ENCODE measurements around the gene NECAB2. TPM values are rescaled to one million over a fixed set of nuclear protein-coding genes. Genes with fewer than 3 reads are reported as not detected.

The NECAB2 gene
- total and polyA plus RNA-seq, 3 experiments from 2014 or later = not detected

DNA sequence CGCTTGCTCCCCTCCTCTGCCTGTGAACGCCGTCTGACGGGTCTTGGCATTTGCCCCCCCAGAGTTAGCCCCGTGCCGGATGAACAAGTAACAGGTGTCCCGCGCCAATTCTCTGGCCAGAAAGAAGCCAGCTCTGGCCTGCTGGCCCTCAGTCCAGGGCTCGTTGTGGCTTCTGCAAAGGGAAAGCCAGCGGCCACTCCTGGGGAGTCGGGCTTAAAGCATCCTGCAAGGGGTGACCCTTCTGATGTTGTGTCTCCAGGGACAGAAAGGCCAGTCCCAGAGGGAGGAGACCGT lies 33.4 kb upstream of the NECAB2 start:
- CTCF ChIA-PET = no interaction called here
- Histone ChIP-seq H3K27me3 (ENCODE audit: insufficient read depth, low read length, poor library complexity, severe bottlenecking) (no peaks in the 10 kb centered on the region), H3K4me1 (ENCODE audit: insufficient read depth, low read length) (no peaks in the 10 kb centered on the region), H3K27ac (ENCODE audit: low read depth, low read length) (no peak overlapping the region), H3K36me3 (ENCODE audit: insufficient read depth, low read length) (no peaks in the 10 kb centered on the region), H3K9me3 (ENCODE audit: low read length) (no peaks in the 10 kb centered on the region), H3K4me3 (ENCODE audit: low read length) (no peak overlapping the region)
- H3K27ac Mint-ChIP-seq = no peak overlapping the region
- H3K27me3 Mint-ChIP-seq = peaks cover 4 to 10% of the 10 kb centered on the region in 2 donors
- peaks cover 0 to 2% (median 0%) of the 10 kb centered on the region in 3 donors for H3K36me3 Mint-ChIP-seq
- peaks cover 0 to 3% (median 0%) of the 10 kb centered on the region in 3 donors for H3K4me1 Mint-ChIP-seq
- H3K9me3 Mint-ChIP-seq = no peaks in the 10 kb centered on the region
- POLR2A ChIA-PET = no interaction called here
- H3K4me3 Mint-ChIP-seq = no peak overlapping the region
- no peak for DNase-seq

DNA sequence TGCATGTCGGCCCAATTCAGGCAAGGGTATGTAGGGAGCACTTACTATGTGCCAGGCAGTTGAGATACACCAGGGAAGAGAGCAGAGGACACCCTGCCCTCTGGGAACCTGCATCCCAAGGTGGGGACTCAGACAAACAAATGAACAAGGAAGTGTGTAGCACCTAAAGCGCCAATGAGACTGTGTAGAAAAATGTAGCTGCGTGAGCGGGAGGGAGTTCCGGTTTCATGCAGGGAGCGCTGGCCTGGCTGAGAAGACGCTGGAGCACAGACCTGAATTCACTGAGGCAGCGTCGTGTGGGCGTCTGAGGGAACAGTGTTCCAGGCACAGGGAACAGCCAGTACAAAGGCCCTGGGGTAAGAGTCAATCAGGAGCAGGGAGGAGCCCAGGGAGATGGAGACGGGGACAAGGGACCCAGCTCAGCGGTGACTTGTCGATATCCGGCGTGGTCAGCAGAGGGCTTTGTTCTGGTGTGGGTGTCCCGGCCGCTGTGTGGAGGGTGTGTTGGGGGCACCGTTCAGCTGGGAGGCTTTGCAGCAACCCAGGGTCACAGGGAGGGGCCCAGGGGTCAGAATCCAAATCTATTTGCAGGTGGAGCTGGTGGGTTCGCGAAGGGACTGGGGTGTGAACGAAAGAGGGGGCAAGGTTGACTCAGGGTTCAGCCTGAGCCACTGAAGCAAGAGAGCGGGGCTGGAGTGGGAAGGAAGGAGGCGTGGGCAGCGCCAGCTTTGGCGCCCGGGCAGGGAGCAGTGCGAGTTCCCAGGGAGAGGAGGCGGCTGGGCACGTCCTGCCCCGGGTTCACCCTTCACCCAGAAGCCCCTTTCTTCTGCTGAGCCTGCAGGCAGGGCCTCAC lies 32.8 kb upstream of the NECAB2 start:
- Mint-ChIP-seq H3K27me3 (peaks cover 4 to 7% of the 10 kb centered on the region in 2 donors), H3K4me1 (peaks cover 0 to 3% (median 0%) of the 10 kb centered on the region in 3 donors), H3K4me3 (no peak overlapping the region), H3K27ac (no peak overlapping the region), H3K36me3 (peaks cover 0 to 2% (median 0%) of the 10 kb centered on the region in 3 donors), H3K9me3 (no peaks in the 10 kb centered on the region)
- H3K9me3 ChIP-seq (ENCODE audit: low read length) = no peaks in the 10 kb centered on the region
- ChIA-PET CTCF (interaction anchor here (1.2 kb wide), 1 partner anchor 12 kb away, joined by 3 read pairs; no protein-coding TSS in a partner anchor), POLR2A (no interaction called here)
- H3K4me1 ChIP-seq (ENCODE audit: insufficient read depth, low read length) = no peaks in the 10 kb centered on the region
- no peaks in the 10 kb centered on the region for H3K36me3 ChIP-seq (ENCODE audit: insufficient read depth, low read length)
- no peaks in the 10 kb centered on the region for H3K27me3 ChIP-seq (ENCODE audit: insufficient read depth, low read length, poor library complexity, severe bottlenecking)
- H3K27ac ChIP-seq (ENCODE audit: low read depth, low read length) = no peak overlapping the region
- no peak overlapping the region for H3K4me3 ChIP-seq (ENCODE audit: low read length)
- no peak for DNase-seq

DNA sequence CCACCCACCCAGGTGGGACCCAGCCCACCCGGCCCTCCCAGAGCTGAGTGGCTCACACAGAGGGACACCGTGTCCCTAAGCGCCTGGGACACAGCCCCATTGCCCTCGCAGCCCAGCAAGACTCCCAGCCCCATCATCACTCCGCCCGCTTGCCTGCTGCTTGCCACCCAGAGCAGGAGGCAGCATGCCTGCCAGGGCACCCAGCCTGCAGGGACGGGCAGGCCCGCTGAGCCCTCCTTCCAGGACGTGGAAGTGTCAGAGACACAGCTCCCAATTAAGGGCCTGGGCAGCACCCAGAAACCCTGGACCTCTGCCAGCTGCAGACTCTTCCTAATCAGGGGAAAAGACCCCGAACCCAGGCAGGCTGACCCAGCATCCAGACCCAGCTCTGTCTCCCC lies 32.2 kb upstream of the NECAB2 start:
- ChIA-PET CTCF (interaction anchor here (1.2 kb wide), 1 partner anchor 11 kb away, joined by 3 read pairs; no protein-coding TSS in a partner anchor), POLR2A (no interaction called here)
- Histone ChIP-seq H3K36me3 (ENCODE audit: insufficient read depth, low read length) (no peaks in the 10 kb centered on the region), H3K4me1 (ENCODE audit: insufficient read depth, low read length) (no peaks in the 10 kb centered on the region), H3K9me3 (ENCODE audit: low read length) (no peaks in the 10 kb centered on the region), H3K27ac (ENCODE audit: low read depth, low read length) (no peak overlapping the region), H3K27me3 (ENCODE audit: insufficient read depth, low read length, poor library complexity, severe bottlenecking) (no peaks in the 10 kb centered on the region), H3K4me3 (ENCODE audit: low read length) (no peak overlapping the region)
- Mint-ChIP-seq H3K27me3 (peaks cover 4 to 7% of the 10 kb centered on the region in 2 donors), H3K9me3 (peaks cover 0 to 2% (median 0%) of the 10 kb centered on the region in 5 donors), H3K36me3 (peaks cover 0 to 2% (median 0%) of the 10 kb centered on the region in 3 donors), H3K27ac (no peak overlapping the region), H3K4me1 (peaks cover 0 to 3% (median 0%) of the 10 kb centered on the region in 3 donors), H3K4me3 (no peak overlapping the region)
- DNase-seq = no peak

DNA sequence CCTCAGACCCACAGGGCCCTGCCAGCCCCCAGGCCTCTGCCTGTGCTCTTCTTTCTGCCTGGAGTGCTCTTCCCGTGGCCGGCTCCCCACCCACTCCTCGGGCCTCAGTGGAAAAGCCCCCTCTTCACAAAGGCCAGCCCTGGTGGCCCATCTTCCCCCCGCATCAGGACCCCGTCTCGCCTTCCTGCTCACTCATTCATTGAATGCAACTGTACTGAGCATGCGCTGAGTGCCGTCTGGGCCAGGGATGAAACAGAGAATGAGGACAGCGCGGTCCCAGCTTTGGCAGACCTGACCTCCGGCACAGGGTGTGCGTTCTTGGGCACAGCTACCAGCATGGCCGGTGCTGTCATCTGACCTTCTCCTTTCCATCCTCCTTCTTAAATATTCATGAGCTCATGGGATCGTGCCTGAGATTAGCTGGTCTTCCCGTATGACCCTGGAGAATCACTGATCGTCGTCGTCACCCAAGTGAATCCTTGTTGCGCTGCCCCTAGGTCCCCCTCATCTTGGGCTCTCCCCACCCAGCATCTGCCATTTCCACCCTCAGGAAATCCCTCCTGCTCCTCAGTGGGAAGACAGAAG lies 31.4 kb upstream of the NECAB2 start:
- Histone ChIP-seq H3K4me3 (ENCODE audit: low read length) (no peak overlapping the region), H3K36me3 (ENCODE audit: insufficient read depth, low read length) (no peaks in the 10 kb centered on the region), H3K27me3 (ENCODE audit: insufficient read depth, low read length, poor library complexity, severe bottlenecking) (no peaks in the 10 kb centered on the region), H3K9me3 (ENCODE audit: low read length) (no peaks in the 10 kb centered on the region), H3K4me1 (ENCODE audit: insufficient read depth, low read length) (no peaks in the 10 kb centered on the region), H3K27ac (ENCODE audit: low read depth, low read length) (no peak overlapping the region)
- Mint-ChIP-seq H3K27me3 (peaks cover 4 to 7% of the 10 kb centered on the region in 2 donors), H3K9me3 (peaks cover 0 to 2% (median 0%) of the 10 kb centered on the region in 5 donors), H3K4me1 (peaks cover 0 to 3% (median 0%) of the 10 kb centered on the region in 3 donors), H3K27ac (no peak overlapping the region), H3K36me3 (peaks cover 0 to 2% (median 0%) of the 10 kb centered on the region in 3 donors), H3K4me3 (no peak overlapping the region)
- CTCF ChIA-PET = interaction anchor here (1.3 kb wide), 1 partner anchor 10 kb away, joined by 5 read pairs; no protein-coding TSS in a partner anchor
- POLR2A ChIA-PET = no interaction called here
- DNase-seq = no peak

DNA sequence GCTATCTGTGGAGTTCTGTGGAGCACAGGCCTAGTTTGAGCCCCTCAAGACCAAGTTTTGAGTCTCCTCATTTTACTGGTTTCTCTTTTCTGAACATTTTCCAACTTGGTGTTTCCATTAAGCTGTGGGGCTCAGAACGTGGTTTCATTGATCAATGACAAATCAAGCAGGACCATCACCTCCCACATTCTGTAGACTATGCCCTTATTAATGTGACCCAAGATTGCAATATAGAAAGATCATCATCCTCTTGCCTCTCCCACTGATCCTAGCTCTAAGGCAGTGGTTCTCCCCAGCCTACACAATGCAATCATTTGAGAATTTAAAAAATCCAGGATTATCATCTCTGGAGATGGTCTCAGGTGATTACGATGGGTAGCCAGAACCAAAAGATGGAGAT lies 30.8 kb upstream of the NECAB2 start:
- CTCF ChIA-PET = interaction anchor here (0.8 to 1.3 kb wide), 2 partner anchors 11 to 19 kb away, joined by 4 to 5 read pairs; no protein-coding TSS in a partner anchor
- peaks cover 0 to 2% (median 0%) of the 10 kb centered on the region in 5 donors for H3K9me3 Mint-ChIP-seq

DNA sequence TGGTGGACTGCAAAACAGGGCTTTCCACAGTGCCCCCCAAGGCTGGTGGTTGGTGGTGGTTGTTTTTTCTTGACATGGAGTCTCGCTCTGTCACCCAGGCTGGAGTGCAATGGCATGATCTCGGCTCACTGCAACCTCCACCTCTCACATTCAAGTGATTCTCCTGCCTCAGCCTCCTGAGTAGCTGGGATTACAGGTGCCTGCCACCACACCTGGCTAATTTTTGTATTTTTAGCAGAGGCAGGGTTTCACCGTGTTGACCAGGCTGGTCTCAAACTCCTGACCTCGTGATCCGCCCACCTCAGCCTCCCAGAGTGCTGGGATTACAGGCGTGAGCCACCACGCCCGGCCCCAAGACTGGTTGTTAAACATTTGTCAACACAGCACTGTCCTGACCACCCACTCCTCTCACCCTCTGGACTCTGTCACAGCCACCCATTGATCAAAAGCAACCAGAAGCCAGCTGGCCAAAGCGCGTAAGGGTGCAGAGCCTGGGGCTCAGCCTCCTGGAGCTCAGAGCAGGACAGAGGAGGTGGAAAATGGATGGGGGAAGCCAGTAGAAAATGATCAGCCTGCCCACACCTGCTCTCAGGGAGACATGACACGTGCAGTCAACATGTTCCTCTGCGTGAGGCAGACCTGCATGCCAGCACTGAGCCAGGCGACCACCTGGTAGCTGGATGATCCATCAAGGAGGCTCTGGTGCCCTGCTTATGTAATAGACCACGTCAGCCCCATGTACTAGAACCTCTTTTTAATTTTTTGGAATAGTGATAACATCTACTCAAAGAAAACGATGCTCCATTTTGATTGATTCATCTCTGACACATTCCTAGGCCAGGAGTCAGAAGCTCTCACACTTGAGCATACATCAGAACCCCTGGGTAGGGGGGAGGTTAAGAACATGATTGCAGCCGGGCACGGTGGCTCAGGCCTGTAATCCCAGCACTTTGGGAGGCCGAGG lies 29.8 kb upstream of the NECAB2 start:
- no peaks in the 10 kb centered on the region for H3K4me1 ChIP-seq (ENCODE audit: insufficient read depth, low read length)
- Mint-ChIP-seq H3K27ac (no peak overlapping the region), H3K9me3 (peaks cover 0 to 2% (median 0%) of the 10 kb centered on the region in 5 donors), H3K4me1 (peaks cover 0 to 3% (median 0%) of the 10 kb centered on the region in 3 donors), H3K36me3 (peaks cover 0 to 2% (median 0%) of the 10 kb centered on the region in 3 donors), H3K4me3 (no peak overlapping the region), H3K27me3 (peaks cover 4 to 7% of the 10 kb centered on the region in 2 donors)
- ChIA-PET CTCF (interaction anchor here (0.8 to 1.3 kb wide), 2 partner anchors 11 to 18 kb away, joined by 4 to 5 read pairs; no protein-coding TSS in a partner anchor), POLR2A (no interaction called here)
- H3K4me3 ChIP-seq (ENCODE audit: low read length) = no peak overlapping the region
- no peak overlapping the region for H3K27ac ChIP-seq (ENCODE audit: low read depth, low read length)
- H3K27me3 ChIP-seq (ENCODE audit: insufficient read depth, low read length, poor library complexity, severe bottlenecking) = no peaks in the 10 kb centered on the region
- no peaks in the 10 kb centered on the region for H3K36me3 ChIP-seq (ENCODE audit: insufficient read depth, low read length)
- H3K9me3 ChIP-seq (ENCODE audit: low read length) = no peaks in the 10 kb centered on the region
- DNase-seq = no peak

More for the DNA sequence above, 30.8 kb upstream of the NECAB2 start:
- no peak overlapping the region for H3K4me3 ChIP-seq (ENCODE audit: low read length)
- Mint-ChIP-seq H3K4me1 (peaks cover 0 to 3% (median 0%) of the 10 kb centered on the region in 3 donors), H3K27me3 (peaks cover 4 to 7% of the 10 kb centered on the region in 2 donors), H3K36me3 (peaks cover 0 to 2% (median 0%) of the 10 kb centered on the region in 3 donors), H3K27ac (no peak overlapping the region), H3K4me3 (no peak overlapping the region)
- H3K4me1 ChIP-seq (ENCODE audit: insufficient read depth, low read length) = no peaks in the 10 kb centered on the region
- POLR2A ChIA-PET = no interaction called here
- H3K36me3 ChIP-seq (ENCODE audit: insufficient read depth, low read length) = no peaks in the 10 kb centered on the region
- no peak for DNase-seq
- no peak overlapping the region for H3K27ac ChIP-seq (ENCODE audit: low read depth, low read length)
- no peaks in the 10 kb centered on the region for H3K27me3 ChIP-seq (ENCODE audit: insufficient read depth, low read length, poor library complexity, severe bottlenecking)
- no peaks in the 10 kb centered on the region for H3K9me3 ChIP-seq (ENCODE audit: low read length)

DNA sequence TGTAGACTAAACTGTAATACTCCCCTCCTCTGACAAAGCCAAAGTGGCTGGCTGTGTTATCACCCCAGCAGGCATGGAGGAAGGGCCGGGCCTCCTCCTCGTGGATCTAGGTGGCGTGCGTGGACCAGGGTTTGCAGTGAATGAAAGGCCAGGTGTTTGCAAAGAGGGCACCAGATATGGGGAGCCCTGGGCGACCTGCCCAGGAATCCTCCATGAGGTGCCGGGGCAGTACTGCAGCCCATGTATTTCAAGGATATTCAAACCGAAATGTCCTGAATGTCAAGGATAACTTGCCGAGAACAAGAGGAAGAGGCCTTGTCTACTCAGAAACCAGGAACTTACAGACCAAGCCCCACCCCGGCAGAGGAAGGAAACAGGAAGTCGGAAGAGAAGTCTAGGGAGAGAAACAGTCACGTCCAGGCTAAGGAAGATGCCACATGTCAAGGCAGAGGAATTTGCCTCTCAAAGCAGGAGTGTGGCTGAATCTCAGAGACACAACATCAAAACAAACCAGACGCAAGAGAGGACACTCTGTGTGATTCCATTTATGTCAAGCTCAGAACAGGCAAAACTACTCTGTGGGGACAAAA lies 28.7 kb upstream of the NECAB2 start:
- Histone ChIP-seq H3K36me3 (ENCODE audit: insufficient read depth, low read length) (no peaks in the 10 kb centered on the region), H3K27ac (ENCODE audit: low read depth, low read length) (no peak overlapping the region), H3K9me3 (ENCODE audit: low read length) (no peaks in the 10 kb centered on the region), H3K4me3 (ENCODE audit: low read length) (no peak overlapping the region), H3K27me3 (ENCODE audit: insufficient read depth, low read length, poor library complexity, severe bottlenecking) (no peaks in the 10 kb centered on the region), H3K4me1 (ENCODE audit: insufficient read depth, low read length) (no peaks in the 10 kb centered on the region)
- DNase-seq = no peak
- ChIA-PET POLR2A (no interaction called here), CTCF (no interaction called here)
- peaks cover 0 to 3% (median 0%) of the 10 kb centered on the region in 3 donors for H3K4me1 Mint-ChIP-seq
- H3K9me3 Mint-ChIP-seq = peaks cover 0 to 2% (median 0%) of the 10 kb centered on the region in 5 donors
- H3K27ac Mint-ChIP-seq = peak overlapping the region in 1 of 8 donors; percentile 23
- peaks cover 0 to 2% (median 0%) of the 10 kb centered on the region in 3 donors for H3K36me3 Mint-ChIP-seq
- peaks cover 4 to 6% of the 10 kb centered on the region in 2 donors for H3K27me3 Mint-ChIP-seq
- no peak overlapping the region for H3K4me3 Mint-ChIP-seq

Data from CD8-positive, alpha-beta memory T cell (primary cell).